Progenitor cell of endocrine pancreas (in vitro differentiated cells): ENCODE data around the gene DPH7. TPM values are rescaled to one million over a fixed set of nuclear protein-coding genes. Genes with fewer than 3 reads are reported as not detected.
A peak's percentile ranks its signal among the peaks of the same experiment; 100 is the strongest.

Experiments
- DNase-seq: peaks from one replicate; pipeline ENCODE4 v3.0.0; 2021; ENCODE audit warnings: low spot score; ENCODE audit not compliant: unreplicated experiment
- H3K27ac Mint-ChIP-seq: 2 replicates; pipeline ENCODE4 v1.8.0; 2021; ENCODE audit warnings: mild to moderate bottlenecking, moderate library complexity, mixed read lengths
- H3K27me3 Mint-ChIP-seq: 2 replicates; pipeline ENCODE4 v1.8.0; 2021; ENCODE audit warnings: mixed read lengths
- H3K36me3 Mint-ChIP-seq: 2 replicates; pipeline ENCODE4 v1.8.0; 2022; ENCODE audit warnings: mixed read lengths; ENCODE audit not compliant: insufficient read depth
- H3K4me1 Mint-ChIP-seq: 2 replicates; pipeline ENCODE4 v1.8.0; 2021; ENCODE audit warnings: low read depth, mixed read lengths
- H3K4me3 Mint-ChIP-seq: 2 replicates; pipeline ENCODE4 v1.8.0; 2021; ENCODE audit warnings: low read depth, mild to moderate bottlenecking, moderate library complexity, mixed read lengths
- H3K9me3 Mint-ChIP-seq: 2 replicates; pipeline ENCODE4 v1.8.0; 2021; ENCODE audit warnings: low read depth, mixed read lengths
- total RNA-seq: library from RNA; stranded (reverse); gene quantifications from 2 replicates; pipeline ENCODE4 v1.2.1, GENCODE V29; 2021
- TF ChIP-seq, protein P1 (sequence below): fragments of 200-600 bp; sonication (generic); IDR thresholded peaks from one replicate; pipeline ENCODE4 v1.5.0; 2021; ENCODE audit warnings: antibody characterized with exemption, mild to moderate bottlenecking; ENCODE audit not compliant: unreplicated experiment

The DPH7 gene
- total RNA-seq, 1 donor from 2014 or later, result 58.8 TPM

DNA sequence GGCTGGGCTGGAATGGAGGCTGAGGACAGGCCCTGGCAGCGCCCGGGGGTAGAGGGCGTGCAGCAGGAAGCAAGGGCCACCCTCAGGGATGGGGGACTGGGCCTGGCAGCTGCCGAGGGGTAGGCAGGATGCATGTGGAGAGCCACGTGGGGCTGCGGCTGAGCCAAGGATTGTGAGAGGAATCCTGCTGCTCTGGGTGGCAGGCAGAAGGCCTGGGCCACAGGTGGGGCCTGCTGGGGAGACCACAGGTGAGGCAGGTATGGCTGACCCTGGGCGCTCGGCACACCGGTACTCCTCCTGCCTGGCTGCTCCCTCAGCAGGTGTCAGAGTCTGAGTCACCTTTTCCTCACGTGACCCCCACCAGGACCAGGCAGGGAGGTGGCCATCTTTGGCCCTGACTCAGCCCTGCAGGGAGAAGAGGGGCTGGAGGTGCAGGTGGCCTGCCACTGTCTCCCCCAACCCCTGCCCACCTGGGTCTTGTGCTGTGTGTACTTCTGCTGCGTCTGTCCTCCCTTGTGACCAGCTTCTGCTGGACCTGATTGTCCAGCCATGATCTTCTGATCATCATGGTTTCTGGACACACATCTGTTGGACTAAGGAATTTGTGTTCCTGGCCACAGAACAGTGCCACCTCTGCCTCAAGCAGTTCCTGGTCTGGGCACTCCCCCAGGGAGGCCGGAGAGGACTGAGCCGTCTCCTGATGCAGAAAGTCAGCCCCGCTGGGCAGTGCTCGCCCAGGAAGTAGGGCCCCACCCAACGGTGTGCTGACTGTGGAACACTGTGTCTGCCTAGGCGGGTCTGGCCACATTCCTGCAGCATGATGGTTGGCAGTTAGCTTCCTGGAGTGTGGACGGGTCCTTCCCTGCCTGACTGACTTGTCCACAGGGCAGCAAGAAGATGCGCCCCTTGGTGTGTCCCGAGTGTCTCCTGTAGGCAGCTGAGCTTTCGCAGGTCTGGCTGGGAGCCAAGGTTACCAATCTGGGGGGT, 33.2 kb upstream of the DPH7 start:
- peak overlapping the region; percentile 47 for H3K4me3 Mint-ChIP-seq
- H3K36me3 Mint-ChIP-seq, result peaks cover 2% of the 10 kb centered on the region
- H3K27me3 Mint-ChIP-seq, result no peaks in the 10 kb centered on the region
- H3K4me1 Mint-ChIP-seq, result peaks cover 16% of the 10 kb centered on the region
- TF ChIP-seq, protein P1, sequence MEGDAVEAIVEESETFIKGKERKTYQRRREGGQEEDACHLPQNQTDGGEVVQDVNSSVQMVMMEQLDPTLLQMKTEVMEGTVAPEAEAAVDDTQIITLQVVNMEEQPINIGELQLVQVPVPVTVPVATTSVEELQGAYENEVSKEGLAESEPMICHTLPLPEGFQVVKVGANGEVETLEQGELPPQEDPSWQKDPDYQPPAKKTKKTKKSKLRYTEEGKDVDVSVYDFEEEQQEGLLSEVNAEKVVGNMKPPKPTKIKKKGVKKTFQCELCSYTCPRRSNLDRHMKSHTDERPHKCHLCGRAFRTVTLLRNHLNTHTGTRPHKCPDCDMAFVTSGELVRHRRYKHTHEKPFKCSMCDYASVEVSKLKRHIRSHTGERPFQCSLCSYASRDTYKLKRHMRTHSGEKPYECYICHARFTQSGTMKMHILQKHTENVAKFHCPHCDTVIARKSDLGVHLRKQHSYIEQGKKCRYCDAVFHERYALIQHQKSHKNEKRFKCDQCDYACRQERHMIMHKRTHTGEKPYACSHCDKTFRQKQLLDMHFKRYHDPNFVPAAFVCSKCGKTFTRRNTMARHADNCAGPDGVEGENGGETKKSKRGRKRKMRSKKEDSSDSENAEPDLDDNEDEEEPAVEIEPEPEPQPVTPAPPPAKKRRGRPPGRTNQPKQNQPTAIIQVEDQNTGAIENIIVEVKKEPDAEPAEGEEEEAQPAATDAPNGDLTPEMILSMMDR, result no peak
- no peaks in the 10 kb centered on the region for H3K9me3 Mint-ChIP-seq
- peak overlapping the region; percentile 92 for H3K27ac Mint-ChIP-seq
- DNase-seq, result no peak

DNA sequence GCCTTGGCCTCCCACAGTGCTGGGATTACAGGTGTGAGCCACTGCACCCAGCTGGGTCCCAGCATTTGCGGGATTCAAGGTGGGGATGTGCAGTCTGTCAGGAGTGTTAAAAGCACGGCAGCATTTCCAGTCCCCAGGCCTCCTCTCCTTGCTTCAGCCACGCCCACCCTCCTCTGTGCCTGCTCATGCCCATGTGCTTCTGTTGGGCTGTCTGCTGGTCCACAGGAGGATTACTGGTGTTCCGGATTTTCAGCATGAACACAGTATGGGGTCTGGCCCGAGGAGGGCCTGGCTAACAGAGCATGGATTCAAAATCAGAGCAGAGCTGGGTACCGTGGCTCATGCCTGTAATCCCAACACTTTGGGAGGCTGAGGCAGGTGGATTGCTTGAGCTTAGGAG, 32.2 kb upstream of the DPH7 start:
- Mint-ChIP-seq H3K27ac (no peak overlapping the region), H3K9me3 (no peaks in the 10 kb centered on the region), H3K4me3 (no peak overlapping the region), H3K4me1 (peaks cover 21% of the 10 kb centered on the region), H3K36me3 (peaks cover 2% of the 10 kb centered on the region), H3K27me3 (no peaks in the 10 kb centered on the region)
- DNase-seq, result no peak
- TF ChIP-seq, protein P1, result no peak

DNA sequence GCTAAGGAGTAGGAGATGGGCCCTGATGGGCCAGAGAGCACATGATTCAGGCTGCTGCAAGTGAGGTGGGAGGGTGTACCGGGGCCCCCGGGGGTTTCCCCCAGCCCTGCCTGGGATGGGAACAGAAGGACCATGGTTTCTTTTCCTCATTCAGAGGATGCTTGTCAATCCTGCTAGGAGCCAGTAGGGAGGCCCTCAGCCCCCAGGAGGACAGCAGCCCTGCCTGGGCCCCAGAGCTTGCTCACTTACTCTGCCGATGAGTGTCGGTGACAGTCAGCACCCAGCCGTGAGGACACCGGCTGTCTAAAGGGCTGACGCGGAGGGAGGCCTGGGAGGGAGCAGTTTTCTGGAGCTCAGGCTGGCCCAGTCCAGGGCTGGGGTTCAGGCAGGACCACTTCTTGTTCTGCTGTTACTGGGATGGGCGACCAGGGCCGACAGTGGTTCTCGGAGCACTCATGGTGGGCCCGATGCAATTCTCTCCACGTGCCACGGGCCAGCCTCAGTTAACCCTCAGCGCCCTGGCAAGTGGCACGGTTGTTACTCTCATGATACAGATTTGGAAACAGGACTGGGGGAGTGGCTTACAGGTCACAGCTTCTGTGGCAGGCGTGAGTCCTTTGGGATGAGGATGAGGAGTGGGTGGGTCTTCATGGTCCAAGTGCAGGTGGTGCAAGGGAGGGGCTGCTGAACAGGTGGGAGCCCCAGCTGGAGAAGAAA, 28.6 kb upstream of the DPH7 start:
- peaks cover 20% of the 10 kb centered on the region for H3K4me1 Mint-ChIP-seq
- DNase-seq, result no peak
- peak overlapping the region; percentile 89 for H3K27ac Mint-ChIP-seq
- H3K4me3 Mint-ChIP-seq, result peak overlapping the region; percentile 74
- no peaks in the 10 kb centered on the region for H3K9me3 Mint-ChIP-seq
- peaks cover 20% of the 10 kb centered on the region for H3K27me3 Mint-ChIP-seq
- TF ChIP-seq, protein P1, result no peak
- no peaks in the 10 kb centered on the region for H3K36me3 Mint-ChIP-seq

DNA sequence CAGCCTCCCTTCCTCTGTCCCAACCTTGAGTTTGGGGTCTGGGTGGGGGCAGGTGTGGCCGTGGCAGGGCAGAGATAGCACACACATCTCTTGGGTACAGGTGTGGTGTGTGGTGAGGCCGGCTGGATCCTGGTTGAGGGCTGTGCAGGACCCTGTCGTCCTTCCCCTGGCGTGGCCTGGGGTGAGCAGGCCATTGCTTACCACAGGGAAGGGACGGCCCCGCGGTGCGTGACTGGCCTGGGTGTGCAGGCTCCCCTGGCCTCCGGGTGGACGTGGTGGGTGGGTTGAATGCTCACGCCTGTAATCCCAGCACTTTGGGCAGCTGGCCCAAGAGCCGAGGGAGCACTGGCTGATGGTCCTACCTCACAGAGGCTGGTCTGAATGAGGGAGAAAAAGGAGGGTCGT, 28.0 kb upstream of the DPH7 start:
- Mint-ChIP-seq H3K4me1 (peaks cover 17% of the 10 kb centered on the region), H3K36me3 (no peaks in the 10 kb centered on the region), H3K27me3 (peaks cover 20% of the 10 kb centered on the region), H3K4me3 (peak overlapping the region; percentile 74), H3K9me3 (no peaks in the 10 kb centered on the region), H3K27ac (peak overlapping the region; percentile 89)
- TF ChIP-seq, protein P1, result no peak
- DNase-seq, result no peak

DNA sequence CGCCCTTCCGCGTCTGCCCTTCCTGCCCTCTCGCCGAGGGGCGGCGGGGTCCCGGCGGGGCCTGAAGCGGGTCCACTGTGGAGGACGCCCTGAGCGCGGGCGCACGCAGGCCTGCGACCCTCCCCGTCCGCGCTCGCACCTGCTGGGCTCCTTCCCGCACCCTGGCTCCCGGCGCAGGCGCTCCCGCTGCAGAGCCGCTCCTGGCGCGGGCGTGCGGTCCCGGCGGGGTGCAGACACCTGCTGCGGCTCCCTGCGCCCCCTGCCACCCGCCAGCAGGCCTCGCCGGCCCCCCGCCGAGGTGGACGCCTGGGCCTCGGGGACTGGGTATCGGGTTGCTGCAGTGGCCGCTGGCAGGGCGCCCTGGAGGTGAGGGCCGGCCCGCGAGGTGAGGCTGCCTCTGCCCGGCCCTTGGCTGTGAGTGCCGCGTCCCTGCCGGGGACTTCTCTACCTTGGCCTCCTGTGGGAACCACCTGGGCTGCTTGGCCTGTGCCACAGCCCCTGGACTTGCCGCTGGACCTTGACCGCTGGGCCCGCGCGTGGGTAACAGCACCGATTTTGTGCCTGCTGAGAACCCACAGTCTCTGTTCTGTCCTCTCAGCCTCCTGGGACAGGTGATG, 27.4 kb upstream of the DPH7 start:
- Mint-ChIP-seq H3K36me3 (no peaks in the 10 kb centered on the region), H3K27me3 (peaks cover 20% of the 10 kb centered on the region), H3K27ac (no peak overlapping the region), H3K4me1 (peaks cover 11% of the 10 kb centered on the region), H3K4me3 (peak overlapping the region; percentile 74), H3K9me3 (no peaks in the 10 kb centered on the region)
- TF ChIP-seq, protein P1, result no peak
- DNase-seq, result peak; percentile 42
